HepG2 (cell line): ENCODE measurements around the gene RLN3. TPM values are rescaled to one million over a fixed set of nuclear protein-coding genes. Genes with fewer than 3 reads are reported as not detected.

Source experiments
- ARID4A ChIP-seq: sonication (generic); formaldehyde crosslinking; IDR thresholded peaks from 2 replicates; pipeline ENCODE4 v1.5.0; 2020; ENCODE audit warnings: mild to moderate bottlenecking, missing genetic modification reagents, borderline replicate concordance
- ASH2L ChIP-seq: fragments of 300-600, 200-600 bp; sonication (generic); IDR thresholded peaks from 2 replicates; pipeline ENCODE4 v1.7.0; 2017; ENCODE audit warnings: low read depth, mild to moderate bottlenecking, moderate library complexity, mixed read lengths, low read length; ENCODE audit not compliant: insufficient read length
- CBX5 ChIP-seq: sonication (generic); formaldehyde crosslinking; IDR thresholded peaks from 2 replicates; pipeline ENCODE4 v1.4.0; 2020; ENCODE audit warnings: missing genetic modification reagents, borderline replicate concordance
- HDAC1 ChIP-seq: sonication (generic); formaldehyde crosslinking; IDR thresholded peaks from 2 replicates; pipeline ENCODE4 v1.5.1; 2020; ENCODE audit warnings: mild to moderate bottlenecking, missing genetic modification reagents
- IRF1 ChIP-seq: sonication (generic); formaldehyde crosslinking; IDR thresholded peaks from 2 replicates; pipeline ENCODE4 v1.4.0; 2020; ENCODE audit warnings: low read depth, mild to moderate bottlenecking, missing genetic modification reagents
- KDM3A ChIP-seq: IDR thresholded peaks from 2 replicates; pipeline ENCODE4 v1.6.1; 2018; ENCODE audit warnings: low read depth, missing compliant biosample characterization
- KDM6A ChIP-seq: IDR thresholded peaks from 2 replicates; pipeline ENCODE4 v1.6.1; 2016; ENCODE audit warnings: low read depth
- LCORL ChIP-seq, 2 experiments: fragments of 450-650 bp in 1 of 2; sonication (generic) in 1 of 2; formaldehyde crosslinking in 1 of 2; IDR thresholded peaks; 2 replicates each; pipeline versions ENCODE4 v1.5.0 to v1.6.1; 2017 to 2020; ENCODE audit warnings: antibody characterized with exemption in 1 of 2, missing genetic modification reagents in 1 of 2
- NCOA2 ChIP-seq: sonication (generic); formaldehyde crosslinking; IDR thresholded peaks from 2 replicates; pipeline ENCODE4 v1.8.0; 2022; ENCODE audit warnings: inconsistent platforms
- NR2F2 ChIP-seq: IDR thresholded peaks from 2 replicates; pipeline ENCODE4 v1.6.1; 2012; ENCODE audit warnings: low read depth, inconsistent platforms, borderline replicate concordance
- RAD21 ChIP-seq: fragments of 450-650 bp; formaldehyde crosslinking; IDR thresholded peaks from 2 replicates; pipeline ENCODE4 v1.5.0; 2020; ENCODE audit warnings: mild to moderate bottlenecking
- SOX13 ChIP-seq, 3 experiments: fragments of 450-650 bp in 1 of 3; sonication (generic) in 1 of 3; formaldehyde crosslinking in 1 of 3; IDR thresholded peaks in 2 of 3; conservative IDR thresholded peaks in 1 of 3; 2 replicates each; pipeline versions ENCODE4 v1.5.0 to v1.6.1; 2016 to 2020; ENCODE audit warnings: antibody characterized with exemption in 1 of 3, mild to moderate bottlenecking in 1 of 3, missing compliant biosample characterization in 1 of 3, missing genetic modification reagents in 1 of 3, moderate library complexity in 1 of 3
- TEAD3 ChIP-seq: optimal IDR thresholded peaks from 2 replicates; pipeline ENCODE3; 2016; ENCODE audit warnings: borderline replicate concordance
- THAP7 ChIP-seq: sonication (generic); formaldehyde crosslinking; IDR thresholded peaks from 2 replicates; pipeline ENCODE4 v1.8.1; 2023; ENCODE audit warnings: mild to moderate bottlenecking, missing genetic modification reagents
- ZFP41 ChIP-seq: sonication (generic); formaldehyde crosslinking; IDR thresholded peaks from 2 replicates; pipeline ENCODE4 v1.4.0; 2020; ENCODE audit warnings: mild to moderate bottlenecking, missing genetic modification reagents, borderline replicate concordance
- ZNF629 ChIP-seq: sonication (generic); formaldehyde crosslinking; conservative IDR thresholded peaks from 2 replicates; pipeline ENCODE4 v1.5.0; 2020; ENCODE audit warnings: missing genetic modification reagents
- ZNF7 ChIP-seq: IDR thresholded peaks from 2 replicates; pipeline ENCODE4 v1.6.1; 2016; ENCODE audit warnings: missing biosample characterization, missing genetic modification reagents
- polyA plus RNA-seq, 8 experiments: library from polyadenylated mRNA; depleted of rRNA in 3 of 8; stranded (reverse) in 7 of 8; unstranded in 1 of 8; fragments of >200 nt; fragmentation: Illumina TruSeq in 4 of 8; extraction: Trizol in 4 of 8; gene quantifications; 2 replicates each; pipeline versions ENCODE4 v1.2.1 to v1.2.3, GENCODE V29; 2011 to 2016; ENCODE audit warnings: low read depth in 4 of 8, missing spikeins in 1 of 8, mixed read lengths in 1 of 8; ENCODE audit not compliant: insufficient read depth in 1 of 8
- total RNA-seq, 5 experiments: library from RNA; depleted of rRNA; stranded (reverse); fragments of >200 nt; fragmentation: Illumina TruSeq; extraction: Trizol; gene quantifications; 2 replicates each; pipeline ENCODE4 v1.2.3, GENCODE V29; 2016; ENCODE audit warnings: low read depth in 1 of 5
- TF ChIP-seq, protein P1 (sequence below): sonication (generic); formaldehyde crosslinking; IDR thresholded peaks from 2 replicates; pipeline ENCODE4 v1.4.0; 2020; ENCODE audit warnings: missing genetic modification reagents, mild to moderate bottlenecking, borderline replicate concordance

RLN3 gene
- total and polyA plus RNA-seq, 2 of the 13 experiments (the other 11 are each of a cell fraction or from before 2014, with no cell fraction given), result not detected

DNA sequence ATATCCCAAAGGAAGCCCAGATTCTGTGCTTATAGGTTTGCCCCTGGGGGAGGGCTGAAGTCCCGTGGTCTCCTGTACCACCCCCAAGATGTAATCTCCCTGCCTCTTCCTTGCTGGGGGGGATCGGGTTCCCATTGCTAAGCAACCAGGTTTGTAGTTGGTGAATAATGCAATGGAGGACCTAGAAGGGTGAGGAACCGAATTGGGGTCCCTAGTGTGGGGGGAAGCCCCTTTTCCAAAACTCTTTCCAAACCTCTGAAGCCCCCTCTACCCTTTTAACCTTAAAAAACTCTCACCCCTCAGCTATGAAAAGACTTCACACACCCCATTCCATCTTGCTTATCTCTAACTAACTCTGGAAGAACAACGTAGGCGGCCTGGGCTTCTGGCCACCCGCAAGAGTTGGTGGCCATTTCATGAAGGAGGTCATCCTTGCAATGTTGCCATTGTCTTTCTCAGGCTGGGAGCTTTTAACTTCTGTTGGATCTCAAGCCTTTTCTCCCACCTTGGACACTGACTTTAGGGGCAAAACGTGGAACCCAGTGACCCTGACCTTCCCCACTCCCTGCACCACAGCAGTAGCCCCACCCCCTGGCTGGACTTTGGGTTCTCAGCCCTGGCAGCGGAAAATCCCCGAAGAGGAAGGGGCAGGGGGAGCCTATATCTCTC, 33.3 kb downstream of the RLN3 start (continued):
- TF ChIP-seq, protein P1, sequence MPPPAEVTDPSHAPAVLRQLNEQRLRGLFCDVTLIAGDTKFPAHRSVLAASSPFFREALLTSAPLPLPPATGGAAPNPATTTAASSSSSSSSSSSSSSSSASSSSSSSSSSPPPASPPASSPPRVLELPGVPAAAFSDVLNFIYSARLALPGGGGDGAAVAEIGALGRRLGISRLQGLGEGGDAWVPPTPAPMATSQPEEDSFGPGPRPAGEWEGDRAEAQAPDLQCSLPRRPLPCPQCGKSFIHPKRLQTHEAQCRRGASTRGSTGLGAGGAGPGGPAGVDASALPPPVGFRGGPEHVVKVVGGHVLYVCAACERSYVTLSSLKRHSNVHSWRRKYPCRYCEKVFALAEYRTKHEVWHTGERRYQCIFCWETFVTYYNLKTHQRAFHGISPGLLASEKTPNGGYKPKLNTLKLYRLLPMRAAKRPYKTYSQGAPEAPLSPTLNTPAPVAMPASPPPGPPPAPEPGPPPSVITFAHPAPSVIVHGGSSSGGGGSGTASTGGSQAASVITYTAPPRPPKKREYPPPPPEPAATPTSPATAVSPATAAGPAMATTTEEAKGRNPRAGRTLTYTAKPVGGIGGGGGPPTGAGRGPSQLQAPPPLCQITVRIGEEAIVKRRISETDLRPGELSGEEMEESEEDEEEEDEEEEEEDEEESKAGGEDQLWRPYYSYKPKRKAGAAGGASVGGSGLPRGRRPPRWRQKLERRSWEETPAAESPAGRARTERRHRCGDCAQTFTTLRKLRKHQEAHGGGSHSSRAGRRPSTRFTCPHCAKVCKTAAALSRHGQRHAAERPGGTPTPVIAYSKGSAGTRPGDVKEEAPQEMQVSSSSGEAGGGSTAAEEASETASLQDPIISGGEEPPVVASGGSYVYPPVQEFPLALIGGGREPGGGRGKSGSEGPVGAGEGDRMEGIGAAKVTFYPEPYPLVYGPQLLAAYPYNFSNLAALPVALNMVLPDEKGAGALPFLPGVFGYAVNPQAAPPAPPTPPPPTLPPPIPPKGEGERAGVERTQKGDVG (CRISPR knock-in tag), result no peak
- TF ChIP-seq ZFP41 (CRISPR knock-in tag) (no peak), LCORL (IDR thresholded peaks at IDR 0.05) (no peak), LCORL (CRISPR knock-in tag; IDR thresholded peaks at IDR 0.05) (peak; percentile 80), HDAC1 (CRISPR knock-in tag) (peak; percentile 16; the same call in 1 of the 2 replicates), ARID4A (CRISPR knock-in tag) (peak; percentile 53; the same call in 1 of the 2 replicates), ASH2L (peak; percentile 32), CBX5 (0 out of 2 replicates have a peak, but pooled peaks have one; percentile 48), KDM6A (CRISPR knock-in tag) (0 out of 2 replicates have a peak, but pooled peaks have one; percentile 56), NCOA2 (CRISPR knock-in tag) (peak; percentile 57), TEAD3 (CRISPR knock-in tag) (peak; percentile 55), RAD21 (CRISPR knock-in tag) (no peak), ZNF629 (CRISPR knock-in tag) (0 out of 2 replicates have a peak, but pooled peaks have one; percentile 24), ZNF7 (CRISPR knock-in tag) (no peak), SOX13 (IDR thresholded peaks at IDR 0.05) (no peak), SOX13 (CRISPR knock-in tag; conservative IDR thresholded peaks at IDR 0.05 in 1 of 2, IDR thresholded peaks at IDR 0.05 in 1 of 2) (peak in 1 of 2 experiments; percentile 58; a peak in 2 of 4 replicates), THAP7 (CRISPR knock-in tag) (0 out of 2 replicates have a peak, but pooled peaks have one; percentile 38), KDM3A (0 out of 2 replicates have a peak, but pooled peaks have one; percentile 19), NR2F2 (peak; percentile 71), IRF1 (no peak)
